GM23338 (cell line): ENCODE measurements around the gene BTBD9. TPM values are rescaled to one million over a fixed set of nuclear protein-coding genes. Genes with fewer than 3 reads are reported as not detected.

ENCODE experiments used
- ATAC-seq: fragments of 200-7000 bp; cut with Tn5 transposase; 3 replicates; pipeline ENCODE4 v1.9.1; 2020
- DNase-seq: peaks from one replicate; pipeline ENCODE4 v3.0.0-alpha.2; 2015; ENCODE audit warnings: low spot score
- H2AFZ ChIP-seq: fragments of 200-600 bp; sonication (generic); 2 replicates; pipeline ENCODE4 v1.8.0; 2016; ENCODE audit warnings: antibody characterized with exemption, mild to moderate bottlenecking, moderate library complexity
- H3F3A ChIP-seq: fragments of 200-600 bp; sonication (generic); replicated peaks from 2 replicates; pipeline ENCODE4 v1.8.0; 2017; ENCODE audit warnings: antibody characterized with exemption, mixed run types, low read depth
- H3K27ac ChIP-seq: fragments of 200-600 bp; sonication (generic); 2 replicates; pipeline ENCODE4 v1.6.1; 2016; ENCODE audit warnings: low read depth
- H3K27me3 ChIP-seq: fragments of 200-600 bp; sonication (generic); 2 replicates; pipeline ENCODE4 v1.8.0; 2016; ENCODE audit warnings: mild to moderate bottlenecking, mixed run types, moderate library complexity; ENCODE audit not compliant: insufficient read depth
- H3K36me3 ChIP-seq: fragments of 200-600 bp; sonication (generic); 2 replicates; pipeline ENCODE4 v1.8.0; 2016; ENCODE audit warnings: mild to moderate bottlenecking; ENCODE audit not compliant: insufficient read depth
- H3K4me1 ChIP-seq: fragments of 200-600 bp; sonication (generic); 2 replicates; pipeline ENCODE4 v1.8.0; 2016; ENCODE audit warnings: mild to moderate bottlenecking, moderate library complexity; ENCODE audit not compliant: insufficient read depth
- H3K4me2 ChIP-seq: fragments of 200-600 bp; sonication (generic); 2 replicates; pipeline ENCODE4 v1.7.1; 2017; ENCODE audit warnings: mixed run types
- H3K4me3 ChIP-seq: fragments of 200-600 bp; sonication (generic); 2 replicates; pipeline ENCODE4 v1.6.1; 2016; ENCODE audit warnings: mixed run types
- H3K79me2 ChIP-seq: fragments of 200-600 bp; sonication (generic); replicated peaks from 2 replicates; pipeline ENCODE4 v1.8.0; 2017; ENCODE audit warnings: mild to moderate bottlenecking; ENCODE audit not compliant: insufficient read depth
- H3K9me2 ChIP-seq: fragments of 200-600 bp; sonication (generic); 2 replicates; pipeline ENCODE4 v1.8.0; 2017; ENCODE audit not compliant: insufficient read depth
- H4K20me1 ChIP-seq: fragments of 200-600 bp; sonication (generic); replicated peaks from 2 replicates; pipeline ENCODE4 v1.8.0; 2017; ENCODE audit warnings: mild to moderate bottlenecking; ENCODE audit not compliant: insufficient read depth
- H3K27ac Mint-ChIP-seq: 2 replicates; pipeline ENCODE4 v1.8.0; 2020; ENCODE audit warnings: inconsistent platforms, mild to moderate bottlenecking, moderate library complexity, mixed read lengths
- H3K27me3 Mint-ChIP-seq: 3 replicates; pipeline ENCODE4 v1.8.0; 2022; ENCODE audit warnings: low read depth, mild to moderate bottlenecking, moderate library complexity, mixed read lengths, inconsistent platforms; ENCODE audit not compliant: insufficient read depth, poor library complexity
- H3K36me3 Mint-ChIP-seq: 3 replicates; pipeline ENCODE4 v1.8.0; 2021; ENCODE audit warnings: low read depth, mild to moderate bottlenecking, inconsistent platforms, moderate library complexity, mixed read lengths
- H3K4me1 Mint-ChIP-seq: 3 replicates; pipeline ENCODE4 v1.8.0; 2020; ENCODE audit warnings: mild to moderate bottlenecking, inconsistent platforms, mixed read lengths
- H3K4me3 Mint-ChIP-seq: 3 replicates; pipeline ENCODE4 v1.8.0; 2021; ENCODE audit warnings: moderate library complexity, mild to moderate bottlenecking, inconsistent platforms, mixed read lengths
- H3K9me3 Mint-ChIP-seq: 3 replicates; pipeline ENCODE4 v1.8.0; 2020; ENCODE audit warnings: moderate library complexity, mild to moderate bottlenecking, inconsistent platforms, mixed read lengths
- JUNB ChIP-seq: IDR thresholded peaks from one replicate; pipeline ENCODE4 v1.6.1; 2016; ENCODE audit warnings: antibody characterized with exemption; ENCODE audit not compliant: unreplicated experiment
- STAT1 ChIP-seq: IDR thresholded peaks from one replicate; pipeline ENCODE4 v1.6.1; 2016; ENCODE audit warnings: antibody characterized with exemption; ENCODE audit not compliant: unreplicated experiment
- ZNF114 ChIP-seq: fragments of 250-450 bp; sonication (Bioruptor Pico); IDR thresholded peaks from 2 replicates; pipeline ENCODE4 v1.5.0; 2020; ENCODE audit warnings: mild to moderate bottlenecking, moderate library complexity
- polyA plus RNA-seq: library from polyadenylated mRNA; unstranded; fragments of >200 nt; fragmentation: Nextera tagmentation; extraction: Ambion mirVana; gene quantifications from 2 replicates; pipeline ENCODE4 v1.2.1, GENCODE V29; 2016
- total RNA-seq: library from RNA; depleted of rRNA; stranded (reverse); fragments of >200 nt; shearing (Covaris generic); gene quantifications from 2 replicates; pipeline ENCODE4 v1.2.3, GENCODE V29; 2014
- TF ChIP-seq, protein P1 (sequence below): fragments of 250-450 bp; sonication (Bioruptor Pico); IDR thresholded peaks from 2 replicates; pipeline ENCODE4 v1.5.0; 2020; ENCODE audit warnings: mild to moderate bottlenecking, moderate library complexity
- TF ChIP-seq, protein P2 (sequence below): IDR thresholded peaks from 2 replicates; pipeline ENCODE4 v1.6.1; 2016; ENCODE audit warnings: antibody characterized with exemption
- TF ChIP-seq, protein P3 (sequence below), 2 experiments: fragments of 200-600 bp in 1 of 2; sonication (generic) in 1 of 2; conservative IDR thresholded peaks; 2 replicates each; pipeline versions ENCODE4 v1.5.1 to v1.6.1; 2016 to 2017; ENCODE audit warnings: antibody characterized with exemption in 2 of 2, low read depth in 2 of 2, mild to moderate bottlenecking in 2 of 2, moderate library complexity in 1 of 2
- TF ChIP-seq, protein P4 (sequence below): IDR thresholded peaks from one replicate; pipeline ENCODE4 v1.6.1; 2018; ENCODE audit warnings: antibody characterized with exemption; ENCODE audit not compliant: unreplicated experiment

Gene BTBD9
- total and polyA plus RNA-seq, 2 experiments from 2014 or later = 4.2 to 5.3 TPM

DNA sequence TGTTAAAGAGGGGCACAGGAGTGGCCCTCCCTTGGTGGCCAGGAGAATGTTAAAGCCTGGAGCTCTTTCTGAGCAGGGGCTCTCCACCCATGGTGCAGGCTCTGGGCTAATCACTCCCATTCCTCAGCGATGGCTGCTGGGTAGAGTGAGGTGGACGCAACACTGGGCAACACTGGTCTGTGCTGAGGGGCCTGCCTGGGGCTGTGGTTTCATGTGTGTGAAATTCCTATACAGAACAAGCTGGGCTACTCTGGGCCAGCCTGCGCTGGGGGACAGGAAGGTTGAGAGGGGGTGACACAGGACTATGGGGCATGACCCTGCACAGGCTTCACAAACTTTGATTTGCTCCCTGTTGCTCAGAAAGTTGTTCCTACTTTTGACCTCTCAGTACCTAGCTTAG, 427.6 kb downstream of the BTBD9 start (continued):
- TF ChIP-seq, protein P1, sequence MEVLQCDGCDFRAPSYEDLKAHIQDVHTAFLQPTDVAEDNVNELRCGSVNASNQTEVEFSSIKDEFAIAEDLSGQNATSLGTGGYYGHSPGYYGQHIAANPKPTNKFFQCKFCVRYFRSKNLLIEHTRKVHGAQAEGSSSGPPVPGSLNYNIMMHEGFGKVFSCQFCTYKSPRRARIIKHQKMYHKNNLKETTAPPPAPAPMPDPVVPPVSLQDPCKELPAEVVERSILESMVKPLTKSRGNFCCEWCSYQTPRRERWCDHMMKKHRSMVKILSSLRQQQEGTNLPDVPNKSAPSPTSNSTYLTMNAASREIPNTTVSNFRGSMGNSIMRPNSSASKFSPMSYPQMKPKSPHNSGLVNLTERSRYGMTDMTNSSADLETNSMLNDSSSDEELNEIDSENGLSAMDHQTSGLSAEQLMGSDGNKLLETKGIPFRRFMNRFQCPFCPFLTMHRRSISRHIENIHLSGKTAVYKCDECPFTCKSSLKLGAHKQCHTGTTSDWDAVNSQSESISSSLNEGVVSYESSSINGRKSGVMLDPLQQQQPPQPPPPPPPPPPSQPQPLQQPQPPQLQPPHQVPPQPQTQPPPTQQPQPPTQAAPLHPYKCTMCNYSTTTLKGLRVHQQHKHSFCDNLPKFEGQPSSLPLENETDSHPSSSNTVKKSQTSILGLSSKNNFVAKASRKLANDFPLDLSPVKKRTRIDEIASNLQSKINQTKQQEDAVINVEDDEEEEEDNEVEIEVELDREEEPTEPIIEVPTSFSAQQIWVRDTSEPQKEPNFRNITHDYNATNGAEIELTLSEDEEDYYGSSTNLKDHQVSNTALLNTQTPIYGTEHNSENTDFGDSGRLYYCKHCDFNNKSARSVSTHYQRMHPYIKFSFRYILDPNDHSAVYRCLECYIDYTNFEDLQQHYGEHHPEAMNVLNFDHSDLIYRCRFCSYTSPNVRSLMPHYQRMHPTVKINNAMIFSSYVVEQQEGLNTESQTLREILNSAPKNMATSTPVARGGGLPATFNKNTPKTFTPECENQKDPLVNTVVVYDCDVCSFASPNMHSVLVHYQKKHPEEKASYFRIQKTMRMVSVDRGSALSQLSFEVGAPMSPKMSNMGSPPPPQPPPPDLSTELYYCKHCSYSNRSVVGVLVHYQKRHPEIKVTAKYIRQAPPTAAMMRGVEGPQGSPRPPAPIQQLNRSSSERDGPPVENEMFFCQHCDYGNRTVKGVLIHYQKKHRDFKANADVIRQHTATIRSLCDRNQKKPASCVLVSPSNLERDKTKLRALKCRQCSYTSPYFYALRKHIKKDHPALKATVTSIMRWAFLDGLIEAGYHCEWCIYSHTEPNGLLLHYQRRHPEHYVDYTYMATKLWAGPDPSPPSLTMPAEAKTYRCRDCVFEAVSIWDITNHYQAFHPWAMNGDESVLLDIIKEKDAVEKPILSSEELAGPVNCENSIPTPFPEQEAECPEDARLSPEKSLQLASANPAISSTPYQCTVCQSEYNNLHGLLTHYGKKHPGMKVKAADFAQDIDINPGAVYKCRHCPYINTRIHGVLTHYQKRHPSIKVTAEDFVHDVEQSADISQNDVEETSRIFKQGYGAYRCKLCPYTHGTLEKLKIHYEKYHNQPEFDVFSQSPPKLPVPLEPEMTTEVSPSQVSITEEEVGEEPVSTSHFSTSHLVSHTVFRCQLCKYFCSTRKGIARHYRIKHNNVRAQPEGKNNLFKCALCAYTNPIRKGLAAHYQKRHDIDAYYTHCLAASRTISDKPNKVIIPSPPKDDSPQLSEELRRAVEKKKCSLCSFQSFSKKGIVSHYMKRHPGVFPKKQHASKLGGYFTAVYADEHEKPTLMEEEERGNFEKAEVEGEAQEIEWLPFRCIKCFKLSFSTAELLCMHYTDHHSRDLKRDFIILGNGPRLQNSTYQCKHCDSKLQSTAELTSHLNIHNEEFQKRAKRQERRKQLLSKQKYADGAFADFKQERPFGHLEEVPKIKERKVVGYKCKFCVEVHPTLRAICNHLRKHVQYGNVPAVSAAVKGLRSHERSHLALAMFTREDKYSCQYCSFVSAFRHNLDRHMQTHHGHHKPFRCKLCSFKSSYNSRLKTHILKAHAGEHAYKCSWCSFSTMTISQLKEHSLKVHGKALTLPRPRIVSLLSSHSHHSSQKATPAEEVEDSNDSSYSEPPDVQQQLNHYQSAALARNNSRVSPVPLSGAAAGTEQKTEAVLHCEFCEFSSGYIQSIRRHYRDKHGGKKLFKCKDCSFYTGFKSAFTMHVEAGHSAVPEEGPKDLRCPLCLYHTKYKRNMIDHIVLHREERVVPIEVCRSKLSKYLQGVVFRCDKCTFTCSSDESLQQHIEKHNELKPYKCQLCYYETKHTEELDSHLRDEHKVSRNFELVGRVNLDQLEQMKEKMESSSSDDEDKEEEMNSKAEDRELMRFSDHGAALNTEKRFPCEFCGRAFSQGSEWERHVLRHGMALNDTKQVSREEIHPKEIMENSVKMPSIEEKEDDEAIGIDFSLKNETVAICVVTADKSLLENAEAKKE (CRISPR knock-in tag) = no peak
- TF ChIP-seq STAT1 (no peak), ZNF114 (CRISPR knock-in tag) (no peak), JUNB (no peak)

DNA sequence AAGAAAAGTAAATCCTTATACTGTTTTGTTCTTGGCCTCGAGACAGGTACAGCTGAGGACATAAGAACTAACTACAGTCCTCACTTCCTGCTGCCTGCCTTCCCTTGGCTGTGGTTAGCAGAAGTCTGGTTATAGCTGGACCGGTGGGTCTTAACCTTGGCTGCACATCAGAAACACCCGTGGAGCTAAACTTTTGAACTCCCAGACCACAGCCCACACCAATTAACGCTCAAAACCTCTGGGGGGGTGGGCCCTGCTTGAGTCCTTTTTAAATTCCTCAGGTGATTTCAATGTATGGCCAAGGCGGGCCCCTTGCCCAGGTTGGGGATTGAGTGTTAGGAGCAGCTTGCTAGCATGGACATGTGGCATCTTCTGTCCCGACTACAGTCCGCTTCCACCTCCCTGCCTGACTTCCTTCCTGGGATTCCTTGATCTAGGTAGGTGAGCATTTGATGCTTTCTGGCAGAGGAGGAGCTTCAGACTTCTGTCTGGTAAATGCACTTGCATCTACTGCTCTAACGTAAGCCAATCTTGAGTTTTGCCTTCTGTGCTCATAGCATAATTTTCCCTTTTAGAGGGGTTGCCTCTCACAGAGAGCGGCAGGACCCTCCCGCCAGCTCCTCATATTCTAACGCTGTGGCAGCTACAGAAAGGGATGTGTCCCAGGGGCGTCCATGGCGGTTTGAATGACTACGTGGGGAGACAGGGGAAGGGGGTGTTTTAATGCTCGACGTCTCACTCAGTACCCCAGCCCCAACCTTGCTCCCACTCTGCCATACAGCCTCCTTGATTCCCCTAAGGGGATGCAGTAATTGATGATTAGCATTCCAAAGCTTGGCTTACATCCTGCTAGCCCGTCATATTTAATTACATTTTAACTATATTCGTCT, 430.1 kb downstream of the BTBD9 start:
- Histone ChIP-seq H3K27me3 (no peaks in the 10 kb centered on the region), H3K27ac (no peak overlapping the region), H4K20me1 (no peaks in the 10 kb centered on the region), H3K79me2 (no peaks in the 10 kb centered on the region), H3F3A (no peaks in the 10 kb centered on the region; the same call in 1 of the 2 replicates), H3K4me1 (peaks cover 30% of the 10 kb centered on the region), H3K4me2 (no peak overlapping the region), H3K4me3 (no peak overlapping the region), H3K9me2 (peaks cover 6% of the 10 kb centered on the region; the same call in 1 of the 2 replicates), H2AFZ (0 out of 2 replicates have a peak overlapping the region, but pooled peaks have one; percentile 18), H3K36me3 (no peaks in the 10 kb centered on the region)
- Mint-ChIP-seq H3K4me1 (peaks cover 37% of the 10 kb centered on the region), H3K27ac (no peak overlapping the region), H3K27me3 (peaks cover 11% of the 10 kb centered on the region), H3K36me3 (no peaks in the 10 kb centered on the region), H3K4me3 (no peak overlapping the region), H3K9me3 (no peaks in the 10 kb centered on the region)
- DNase-seq (no peak), ATAC-seq (no peak)
- TF ChIP-seq, protein P2, sequence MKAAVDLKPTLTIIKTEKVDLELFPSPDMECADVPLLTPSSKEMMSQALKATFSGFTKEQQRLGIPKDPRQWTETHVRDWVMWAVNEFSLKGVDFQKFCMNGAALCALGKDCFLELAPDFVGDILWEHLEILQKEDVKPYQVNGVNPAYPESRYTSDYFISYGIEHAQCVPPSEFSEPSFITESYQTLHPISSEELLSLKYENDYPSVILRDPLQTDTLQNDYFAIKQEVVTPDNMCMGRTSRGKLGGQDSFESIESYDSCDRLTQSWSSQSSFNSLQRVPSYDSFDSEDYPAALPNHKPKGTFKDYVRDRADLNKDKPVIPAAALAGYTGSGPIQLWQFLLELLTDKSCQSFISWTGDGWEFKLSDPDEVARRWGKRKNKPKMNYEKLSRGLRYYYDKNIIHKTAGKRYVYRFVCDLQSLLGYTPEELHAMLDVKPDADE = no peak
- TF ChIP-seq, protein P3, sequence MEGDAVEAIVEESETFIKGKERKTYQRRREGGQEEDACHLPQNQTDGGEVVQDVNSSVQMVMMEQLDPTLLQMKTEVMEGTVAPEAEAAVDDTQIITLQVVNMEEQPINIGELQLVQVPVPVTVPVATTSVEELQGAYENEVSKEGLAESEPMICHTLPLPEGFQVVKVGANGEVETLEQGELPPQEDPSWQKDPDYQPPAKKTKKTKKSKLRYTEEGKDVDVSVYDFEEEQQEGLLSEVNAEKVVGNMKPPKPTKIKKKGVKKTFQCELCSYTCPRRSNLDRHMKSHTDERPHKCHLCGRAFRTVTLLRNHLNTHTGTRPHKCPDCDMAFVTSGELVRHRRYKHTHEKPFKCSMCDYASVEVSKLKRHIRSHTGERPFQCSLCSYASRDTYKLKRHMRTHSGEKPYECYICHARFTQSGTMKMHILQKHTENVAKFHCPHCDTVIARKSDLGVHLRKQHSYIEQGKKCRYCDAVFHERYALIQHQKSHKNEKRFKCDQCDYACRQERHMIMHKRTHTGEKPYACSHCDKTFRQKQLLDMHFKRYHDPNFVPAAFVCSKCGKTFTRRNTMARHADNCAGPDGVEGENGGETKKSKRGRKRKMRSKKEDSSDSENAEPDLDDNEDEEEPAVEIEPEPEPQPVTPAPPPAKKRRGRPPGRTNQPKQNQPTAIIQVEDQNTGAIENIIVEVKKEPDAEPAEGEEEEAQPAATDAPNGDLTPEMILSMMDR (conservative IDR thresholded peaks at IDR 0.05; ENCODE audit: low read depth in 2 of 2) = no peak
- TF ChIP-seq, protein P4, sequence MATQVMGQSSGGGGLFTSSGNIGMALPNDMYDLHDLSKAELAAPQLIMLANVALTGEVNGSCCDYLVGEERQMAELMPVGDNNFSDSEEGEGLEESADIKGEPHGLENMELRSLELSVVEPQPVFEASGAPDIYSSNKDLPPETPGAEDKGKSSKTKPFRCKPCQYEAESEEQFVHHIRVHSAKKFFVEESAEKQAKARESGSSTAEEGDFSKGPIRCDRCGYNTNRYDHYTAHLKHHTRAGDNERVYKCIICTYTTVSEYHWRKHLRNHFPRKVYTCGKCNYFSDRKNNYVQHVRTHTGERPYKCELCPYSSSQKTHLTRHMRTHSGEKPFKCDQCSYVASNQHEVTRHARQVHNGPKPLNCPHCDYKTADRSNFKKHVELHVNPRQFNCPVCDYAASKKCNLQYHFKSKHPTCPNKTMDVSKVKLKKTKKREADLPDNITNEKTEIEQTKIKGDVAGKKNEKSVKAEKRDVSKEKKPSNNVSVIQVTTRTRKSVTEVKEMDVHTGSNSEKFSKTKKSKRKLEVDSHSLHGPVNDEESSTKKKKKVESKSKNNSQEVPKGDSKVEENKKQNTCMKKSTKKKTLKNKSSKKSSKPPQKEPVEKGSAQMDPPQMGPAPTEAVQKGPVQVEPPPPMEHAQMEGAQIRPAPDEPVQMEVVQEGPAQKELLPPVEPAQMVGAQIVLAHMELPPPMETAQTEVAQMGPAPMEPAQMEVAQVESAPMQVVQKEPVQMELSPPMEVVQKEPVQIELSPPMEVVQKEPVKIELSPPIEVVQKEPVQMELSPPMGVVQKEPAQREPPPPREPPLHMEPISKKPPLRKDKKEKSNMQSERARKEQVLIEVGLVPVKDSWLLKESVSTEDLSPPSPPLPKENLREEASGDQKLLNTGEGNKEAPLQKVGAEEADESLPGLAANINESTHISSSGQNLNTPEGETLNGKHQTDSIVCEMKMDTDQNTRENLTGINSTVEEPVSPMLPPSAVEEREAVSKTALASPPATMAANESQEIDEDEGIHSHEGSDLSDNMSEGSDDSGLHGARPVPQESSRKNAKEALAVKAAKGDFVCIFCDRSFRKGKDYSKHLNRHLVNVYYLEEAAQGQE = no peak
